HuH-7 (cell line): ENCODE measurements around the gene MED28.
"Not testable (repeated sequence)": the region's sequence is repeated elsewhere in the genome, so short reads cannot be mapped to it uniquely, and the experiment has no call there.

Experiments
- DNase-seq: peaks from one replicate; pipeline ENCODE4 v3.0.0; 2011; ENCODE audit warnings: low spot score

MED28 gene

DNA sequence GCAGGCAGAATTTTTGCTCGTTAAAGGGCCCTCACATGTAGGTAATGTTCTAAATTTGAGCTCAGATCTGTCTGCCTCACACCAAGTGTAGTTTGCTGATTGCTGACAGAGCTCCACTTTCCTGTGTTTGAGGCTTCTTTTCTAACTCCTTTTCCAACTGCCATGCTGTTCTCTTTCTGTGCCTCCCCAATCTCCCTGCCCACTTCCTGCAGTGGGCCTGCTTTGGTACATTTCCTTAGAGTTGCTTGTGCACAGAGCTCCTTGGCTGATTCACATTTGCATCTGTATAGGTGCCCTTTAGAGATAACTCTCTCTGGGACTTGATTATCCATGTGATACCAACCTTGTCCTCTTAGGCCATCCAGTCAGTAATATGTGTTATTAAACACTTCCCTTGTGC is 4.5 kb downstream of the MED28 start:
- DNase-seq, result no peak

DNA sequence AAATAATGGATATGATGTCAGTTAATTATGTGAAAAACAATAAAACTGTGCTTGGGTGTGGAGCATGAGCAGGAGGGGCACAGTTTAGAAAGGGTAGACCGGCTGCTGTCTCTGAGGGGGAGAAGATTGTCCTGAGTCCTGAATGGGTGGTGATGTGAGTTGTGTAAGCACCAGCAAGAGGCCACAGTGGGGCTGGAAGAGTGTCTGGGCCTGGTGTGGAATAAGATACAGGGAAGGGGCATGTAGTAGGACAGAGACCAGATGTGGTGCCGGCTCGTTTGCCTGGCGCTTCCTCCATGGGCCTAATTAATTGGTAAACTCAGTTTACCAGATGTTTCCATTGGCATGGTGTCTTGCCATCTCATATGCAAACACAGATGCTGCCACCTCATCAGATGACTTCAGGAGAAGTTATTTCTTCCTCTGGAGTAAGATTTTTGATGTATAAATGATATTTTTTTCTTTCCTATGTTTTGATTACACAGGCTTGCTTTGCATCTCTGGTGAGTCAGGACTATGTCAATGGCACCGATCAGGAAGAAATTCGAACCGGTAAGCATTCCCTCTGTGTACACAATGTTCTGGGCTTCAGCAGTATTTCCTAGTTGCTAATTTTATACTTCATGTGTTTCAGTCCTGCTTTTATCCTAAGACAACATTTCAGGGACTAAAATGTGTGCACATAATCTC is 5.1 kb downstream of the MED28 start:
- DNase-seq, result no peak

- DNase-seq, result no peak
These were observed 9.1 kb downstream of the MED28 start for GRCh38 chr4:17623451-17624001.

DNA sequence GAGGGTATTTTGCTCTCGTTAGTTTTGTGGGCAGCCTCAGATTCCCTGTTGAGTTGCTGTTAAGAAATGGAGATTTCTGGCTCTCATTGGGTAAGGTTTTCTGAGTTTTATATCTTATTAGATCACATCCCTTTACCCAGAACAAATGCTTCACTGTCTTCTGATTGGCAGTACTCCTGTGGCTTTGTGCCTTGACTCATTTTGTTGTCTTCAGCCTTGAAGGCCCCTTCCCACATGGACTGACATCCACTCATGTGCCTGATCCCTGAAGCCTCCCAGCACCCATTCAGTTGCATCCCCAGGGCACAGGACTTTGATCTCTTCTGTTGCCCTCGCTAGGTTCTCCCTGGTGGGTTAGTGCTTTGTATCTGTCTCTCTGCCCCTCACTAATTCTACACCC is 10.4 kb downstream of the MED28 start:
- DNase-seq, result no peak

- no peak for DNase-seq
These were observed 15.8 kb downstream of the MED28 start for GRCh38 chr4:17630228-17630627.

- no peak for DNase-seq
These were observed 19.2 kb downstream of the MED28 start for GRCh38 chr4:17633600-17633999.

DNA sequence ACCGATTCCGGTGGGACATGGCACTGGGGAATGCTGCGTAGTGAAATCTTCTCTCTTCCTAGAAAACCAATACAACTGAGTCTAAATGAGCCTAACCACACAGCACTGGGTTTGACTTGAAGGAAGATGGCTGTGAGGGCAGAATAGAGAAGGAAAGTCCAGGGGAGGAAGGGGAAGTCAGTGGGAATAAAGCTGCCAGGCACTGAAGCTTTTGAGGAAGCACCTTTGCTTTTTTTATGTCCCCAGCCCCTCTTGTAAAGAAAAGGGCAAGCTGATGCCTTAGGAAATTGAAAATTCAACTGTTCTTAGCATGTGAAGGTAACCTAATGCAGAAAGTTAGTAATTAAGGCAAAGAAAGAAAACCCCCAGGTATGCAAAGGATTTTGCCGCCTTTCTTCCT is 20.6 kb downstream of the MED28 start:
- no peak for DNase-seq

GRCh38 chr4:17636341-17636695 is 21.9 kb downstream of the MED28 start:
- no peak for DNase-seq

DNA sequence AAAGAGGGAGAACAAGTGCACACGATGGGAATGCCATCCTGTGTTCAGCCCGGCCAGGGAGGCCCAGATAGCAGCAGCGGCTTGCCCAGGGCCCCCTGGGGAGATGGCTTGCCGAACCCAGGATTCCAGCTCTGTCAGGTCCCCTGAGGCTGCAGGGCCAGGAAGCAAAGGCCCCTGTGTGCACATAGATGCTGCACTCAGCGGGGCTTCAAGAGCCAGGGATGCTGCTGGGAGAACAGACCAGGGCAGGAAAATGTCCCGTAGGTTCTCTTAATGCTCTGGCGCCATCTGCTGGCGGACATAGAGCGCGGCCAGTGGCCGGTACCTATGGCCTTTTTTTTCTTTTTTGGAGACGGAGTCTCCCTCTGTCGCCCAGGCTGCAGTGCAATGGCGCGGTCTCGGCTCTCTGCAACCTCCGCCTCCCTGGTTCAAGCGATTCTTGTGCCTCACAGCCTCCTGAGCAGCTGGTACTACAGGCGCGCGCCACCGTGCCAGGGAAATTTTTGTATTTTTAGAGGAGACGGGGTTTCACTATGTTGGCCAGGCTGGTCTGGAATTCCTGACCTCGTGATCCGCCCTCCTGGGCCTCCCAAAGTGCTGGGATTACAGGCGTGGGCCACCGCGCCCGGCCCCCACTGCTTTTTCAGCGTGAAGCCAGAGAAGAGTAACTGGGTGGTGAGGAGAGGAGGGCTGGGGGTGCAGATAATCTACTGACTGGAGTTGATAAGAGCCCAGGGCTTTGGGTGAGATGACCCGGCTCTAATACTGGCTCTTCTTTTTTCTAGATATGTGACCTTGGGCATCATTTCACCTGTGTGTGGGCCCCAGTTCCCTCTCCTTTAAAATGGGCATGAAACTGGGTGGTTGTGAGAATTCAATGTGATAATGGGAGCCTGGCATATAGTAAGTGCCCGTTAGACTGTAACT is 22.5 kb downstream of the MED28 start:
- peak; percentile 91 for DNase-seq

GRCh38 chr4:17639136-17639535 is 24.7 kb downstream of the MED28 start:
- DNase-seq, result no peak

GRCh38 chr4:17642398-17642783 is 27.9 kb downstream of the MED28 start:
- DNase-seq, result no peak

GRCh38 chr4:17646693-17647092 is 32.3 kb downstream of the MED28 start:
- no peak for DNase-seq

- no peak for DNase-seq
These were observed 32.9 kb downstream of the MED28 start for GRCh38 chr4:17647176-17647806.

DNA sequence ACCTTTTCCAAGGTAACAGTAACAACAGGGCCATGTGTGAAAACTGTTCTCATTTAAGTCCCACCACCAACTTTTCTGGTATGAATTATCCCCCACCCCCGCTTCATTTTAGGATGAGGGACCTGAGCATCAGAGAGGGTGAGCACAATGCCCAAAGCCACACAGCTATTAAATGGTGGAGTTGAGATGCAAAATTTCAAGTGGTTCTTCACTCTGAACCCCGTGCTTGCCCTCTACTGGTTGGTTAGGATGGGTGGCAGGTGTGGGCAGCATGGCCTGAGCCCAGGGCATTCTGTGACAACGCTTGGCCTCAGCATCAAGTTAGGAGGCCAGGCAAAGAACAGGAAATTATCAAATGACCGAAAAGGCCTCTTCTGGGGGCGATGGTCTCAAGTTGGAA is 33.5 kb downstream of the MED28 start:
- DNase-seq, result no peak

DNA sequence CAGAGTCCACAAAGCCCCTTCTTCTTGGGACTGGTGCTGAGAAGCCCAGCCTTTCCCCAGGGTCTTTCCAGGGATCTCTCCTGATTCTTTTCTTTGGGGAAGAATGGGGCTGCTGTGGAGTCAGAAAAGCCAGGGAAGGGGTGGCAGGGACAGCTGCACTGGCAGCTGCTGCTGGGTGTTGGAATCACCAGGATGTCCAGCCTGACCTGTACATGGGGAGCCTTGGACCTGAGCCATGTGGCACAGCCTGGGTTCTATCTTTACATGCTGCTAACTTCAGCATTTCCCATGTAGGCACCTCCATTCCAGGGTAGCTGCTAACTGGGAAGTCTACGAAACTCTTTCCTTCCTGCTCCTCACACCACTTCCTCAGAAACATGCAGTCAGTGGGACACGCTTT is 36.0 kb downstream of the MED28 start:
- DNase-seq, result no peak

- no peak for DNase-seq
These were observed 40.3 kb downstream of the MED28 start for GRCh38 chr4:17654701-17655100.

DNA sequence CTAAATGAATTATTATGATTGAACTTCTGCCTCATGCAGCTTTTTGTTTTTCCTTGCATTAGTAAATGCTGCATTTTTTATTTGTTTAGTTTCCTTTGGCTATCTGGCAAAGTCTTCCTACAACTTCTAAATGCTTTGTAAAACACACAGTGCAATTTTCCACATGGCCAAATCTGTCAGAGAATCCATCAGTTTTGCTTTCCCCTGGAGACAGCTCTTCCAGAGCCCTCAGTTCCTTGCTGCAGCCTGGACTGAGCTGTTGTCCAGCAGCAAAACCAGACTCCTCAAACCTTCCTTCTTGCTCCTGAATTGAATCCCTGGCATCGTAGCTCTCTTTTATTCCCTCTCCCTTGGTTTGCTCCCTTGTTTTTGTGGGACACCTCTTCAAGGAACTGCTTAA is 42.6 kb downstream of the MED28 start:
- no peak for DNase-seq

- no peak for DNase-seq
These were observed 43.4 kb downstream of the MED28 start for GRCh38 chr4:17657849-17658248.

- DNase-seq, result not testable (repeated sequence)
These were observed 44.8 kb downstream of the MED28 start for GRCh38 chr4:17659196-17659595.

DNA sequence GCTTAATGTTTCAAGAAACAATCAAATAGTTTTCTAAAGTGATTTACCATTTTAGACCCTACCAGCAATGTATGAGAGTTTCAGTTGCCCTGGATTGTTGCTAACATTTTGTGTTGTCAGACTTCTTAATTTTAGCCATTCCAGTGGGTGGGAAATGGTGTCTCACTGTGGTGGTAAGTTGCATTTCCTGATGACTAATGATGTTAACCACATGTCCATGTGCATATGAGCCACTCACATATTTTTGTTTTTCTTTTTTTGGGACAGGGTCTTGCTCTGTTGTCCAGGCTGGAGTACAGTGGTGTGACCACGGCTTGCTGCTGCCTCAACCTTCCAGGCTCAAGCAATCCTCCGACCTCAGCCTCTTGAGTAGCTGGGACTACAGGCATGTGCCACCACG is 48.3 kb downstream of the MED28 start:
- no peak for DNase-seq

GRCh38 chr4:17664755-17665154 is 50.3 kb downstream of the MED28 start:
- DNase-seq, result no peak

GRCh38 chr4:17665346-17665745 is 50.9 kb downstream of the MED28 start:
- no peak for DNase-seq

DNA sequence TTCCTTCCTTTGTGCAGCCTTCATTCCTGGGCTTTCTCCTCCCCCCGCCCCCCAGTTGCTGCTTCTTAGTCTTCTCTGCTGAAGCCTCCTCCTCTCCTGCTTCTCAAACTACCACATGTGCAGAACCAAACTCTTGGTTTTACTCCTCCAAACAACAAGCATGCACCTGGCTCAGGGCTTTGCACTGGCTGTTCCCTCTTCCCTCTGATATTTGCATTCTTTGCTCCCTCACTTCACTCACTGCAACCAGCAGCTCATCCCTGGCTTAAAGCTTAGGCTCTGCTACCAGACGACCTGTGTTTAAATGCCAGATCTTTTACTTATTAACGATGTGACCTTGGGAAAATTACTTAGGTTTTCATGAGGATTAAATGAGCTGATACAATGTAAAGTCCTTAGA is 51.4 kb downstream of the MED28 start:
- no peak for DNase-seq
